ENCODE data around the gene MYO1A. TPM values are rescaled to one million over a fixed set of nuclear protein-coding genes. Genes with fewer than 3 reads are reported as not detected.

MYO1A gene
- total RNA-seq, 1 experiment from 2014 or later, result 9.3 TPM

DNA sequence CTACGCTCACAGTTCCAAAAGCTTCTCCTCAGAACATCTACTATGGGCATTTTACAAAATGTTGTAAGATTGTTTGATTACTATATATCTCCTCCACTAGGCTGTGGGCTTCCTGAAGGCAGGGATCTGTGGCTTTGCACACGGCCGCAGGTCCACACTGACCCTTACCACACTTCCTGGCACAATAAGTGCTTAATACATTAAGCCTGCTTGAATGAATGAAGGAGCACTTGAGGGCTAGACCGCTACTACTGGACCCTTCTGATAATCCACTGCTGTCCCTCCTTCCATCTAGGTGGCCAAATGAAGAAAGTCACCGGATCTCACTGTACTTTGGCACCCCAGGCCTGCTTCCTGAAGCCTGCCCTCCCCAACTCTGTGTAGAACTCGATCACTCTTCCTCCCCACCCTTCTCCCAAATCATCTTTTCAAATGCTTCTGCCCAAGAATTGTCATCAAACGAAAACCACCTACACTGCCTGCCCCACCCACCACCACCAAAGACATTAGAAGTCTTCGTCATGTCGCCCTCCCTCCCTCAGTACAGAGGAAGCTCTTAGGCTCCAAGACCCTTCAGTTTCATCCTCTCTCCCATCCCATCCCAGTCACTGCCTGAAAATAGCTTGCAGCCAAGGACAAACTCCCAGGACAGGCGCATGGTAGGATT, 43.0 kb downstream of the MYO1A start:
- no peaks in the 10 kb centered on the region for H3K27me3 ChIP-seq (replicated peaks; ENCODE audit: control insufficient read depth, insufficient read depth, low read length)
- H3K4me3 ChIP-seq (ENCODE audit: low read depth, low read length), result peak overlapping the region; percentile 22
- BruUV-seq (replicated peaks), result no TSS peak
- peaks cover 6% of the 10 kb centered on the region; the same call in 1 of the 2 replicates for H3K36me3 ChIP-seq (ENCODE audit: control insufficient read depth, insufficient read depth, low read length)
- H3K27ac Mint-ChIP-seq (ENCODE audit: unreplicated experiment), result peak overlapping the region; percentile 57
- CTCF ChIA-PET, result interaction anchor here (0.7 kb wide), 1 partner anchor 13 kb away, joined by 4 read pairs; a partner anchor contains a TSS
- no peak for DNase-seq
- H3K4me1 ChIP-seq, result peaks cover 23% of the 10 kb centered on the region
- intact Hi-C loops (cut with micrococcal nuclease; ENCODE audit: unreplicated experiment), result no loop called here
- no peaks in the 10 kb centered on the region for H3K27me3 Mint-ChIP-seq (ENCODE audit: insufficient read depth, unreplicated experiment)
- POLR2A ChIA-PET, result no interaction called here
- H3K4me3 Mint-ChIP-seq (ENCODE audit: unreplicated experiment), result peak overlapping the region; percentile 80
- no peak for TF ChIP-seq CTCF (IDR thresholded peaks at IDR 0.05; ENCODE audit: insufficient read depth in 1 of 2, low read depth in 1 of 2, low read length in 1 of 2, severe bottlenecking in 1 of 2, unreplicated experiment in 1 of 2)
- no peaks in the 10 kb centered on the region for H3K9me3 Mint-ChIP-seq (ENCODE audit: unreplicated experiment)
- no peaks in the 10 kb centered on the region for H3K9me3 ChIP-seq
- H3K36me3 Mint-ChIP-seq (ENCODE audit: insufficient read depth, unreplicated experiment), result peaks cover 22% of the 10 kb centered on the region
- peaks cover 41% of the 10 kb centered on the region for H3K4me1 Mint-ChIP-seq (ENCODE audit: low read depth, unreplicated experiment)

DNA sequence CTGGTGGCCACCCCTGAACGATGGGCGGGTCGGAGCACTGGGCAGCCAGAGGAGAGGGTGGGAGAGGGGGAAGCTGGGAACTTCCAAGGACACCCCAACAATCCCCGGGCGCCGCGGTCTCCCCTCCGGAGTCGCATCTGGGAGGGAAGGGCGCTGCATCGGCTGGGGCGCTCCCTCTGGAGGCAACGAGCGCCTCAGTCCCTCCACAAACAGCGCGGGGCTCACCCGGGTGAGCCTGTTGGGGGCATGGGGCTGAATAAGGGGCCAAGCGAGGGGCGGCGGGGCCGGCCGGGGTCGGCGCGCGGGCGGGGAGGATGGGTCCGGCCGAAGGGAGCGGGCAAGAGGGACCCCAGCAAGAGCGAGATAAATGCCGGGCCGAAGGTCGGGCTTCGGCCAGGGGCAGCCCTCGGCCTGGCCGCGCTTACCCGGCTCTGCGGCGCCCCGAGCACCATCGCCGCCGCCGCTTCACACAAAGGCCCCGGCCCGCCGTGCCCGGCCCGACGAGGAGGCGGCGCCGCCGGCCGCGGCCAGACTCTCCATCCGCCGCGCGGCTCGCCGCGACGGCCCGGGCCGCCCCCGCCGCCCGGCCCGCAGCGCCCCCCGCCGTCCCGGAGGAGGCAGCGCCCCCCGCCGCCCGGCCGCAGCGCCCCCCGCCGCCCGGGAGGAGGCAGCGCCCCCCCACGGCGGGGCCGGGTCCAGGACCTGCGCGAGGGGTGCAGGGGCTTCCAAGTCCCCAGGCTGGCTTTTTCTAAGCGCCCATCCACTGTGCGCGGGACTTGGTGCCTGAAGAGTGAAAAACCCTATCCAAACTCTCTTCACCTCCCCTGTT, 43.7 kb downstream of the MYO1A start, which contains the start of gene ZBTB39:
ZBTB39 (minus strand) TSS at position 567 of the 829 bp plus-strand sequence. CDS start 1,629 bp downstream, outside the sequence.
- POLR2A ChIA-PET, result no interaction called here

More for the DNA sequence above, 43.7 kb downstream of the MYO1A start, which contains the start of gene ZBTB39:
- Histone ChIP-seq H3K36me3 (ENCODE audit: control insufficient read depth, insufficient read depth, low read length) (peaks cover 6% of the 10 kb centered on the region; the same call in 1 of the 2 replicates), H3K4me1 (peaks cover 28% of the 10 kb centered on the region), H3K4me3 (ENCODE audit: low read depth, low read length) (peak within 1 kb of the TSS; percentile 78), H3K27me3 (replicated peaks; ENCODE audit: control insufficient read depth, insufficient read depth, low read length) (no peaks in the 10 kb centered on the region), H3K9me3 (no peaks in the 10 kb centered on the region)
- intact Hi-C loops (cut with micrococcal nuclease; ENCODE audit: unreplicated experiment), result no loop called here
- Mint-ChIP-seq H3K4me3 (ENCODE audit: unreplicated experiment) (peak within 1 kb of the TSS; percentile 80), H3K27ac (ENCODE audit: unreplicated experiment) (peak within 1 kb of the TSS; percentile 57), H3K27me3 (ENCODE audit: insufficient read depth, unreplicated experiment) (no peaks in the 10 kb centered on the region), H3K9me3 (ENCODE audit: unreplicated experiment) (no peaks in the 10 kb centered on the region), H3K36me3 (ENCODE audit: insufficient read depth, unreplicated experiment) (peaks cover 29% of the 10 kb centered on the region), H3K4me1 (ENCODE audit: low read depth, unreplicated experiment) (peaks cover 41% of the 10 kb centered on the region)
- no TSS peak for BruUV-seq (replicated peaks)
- peak in 1 of 2 experiments; percentile 82 for DNase-seq
- peak; percentile 58 to 66 for TF ChIP-seq CTCF (IDR thresholded peaks at IDR 0.05; ENCODE audit: insufficient read depth in 1 of 2, low read depth in 1 of 2, low read length in 1 of 2, severe bottlenecking in 1 of 2, unreplicated experiment in 1 of 2)
- CTCF ChIA-PET, result interaction anchor here (0.9 to 1.6 kb wide), 2 partner anchors 12 to 106 kb away, joined by 5 to 7 read pairs; no protein-coding TSS in a partner anchor

Data from Caco-2 (cell line).